K562 (cell line): Measurements from ENCODE around the gene CLEC3B. TPM values are rescaled to one million over a fixed set of nuclear protein-coding genes. Genes with fewer than 3 reads are reported as not detected.

Source experiments
- ASH1L ChIP-seq: fragments of 450-650 bp; IDR thresholded peaks from 2 replicates; pipeline ENCODE4 v1.6.1; 2018; ENCODE audit warnings: borderline replicate concordance, mild to moderate bottlenecking, low read depth; ENCODE audit not compliant: partially characterized antibody
- ATF1 ChIP-seq, 2 experiments: fragments of 450-650 bp in 1 of 2; IDR thresholded peaks; 2 replicates each; pipeline ENCODE4 v1.6.1; 2016; ENCODE audit warnings: missing compliant biosample characterization in 1 of 2, missing genetic modification characterization in 1 of 2
- CC2D1A ChIP-seq: fragments of 450-650 bp; IDR thresholded peaks from 2 replicates; pipeline ENCODE4 v1.6.1; 2017; ENCODE audit warnings: mild to moderate bottlenecking
- CCAR2 ChIP-seq: fragments of 200-400 bp; formaldehyde crosslinking; IDR thresholded peaks from 2 replicates; pipeline ENCODE4 v1.6.1; 2017; ENCODE audit warnings: mild to moderate bottlenecking, low read depth, low read length
- E2F3 ChIP-seq: fragments of 250-450 bp; sonication (Bioruptor Pico); IDR thresholded peaks from 2 replicates; pipeline ENCODE4 v1.4.0; 2020; ENCODE audit warnings: mild to moderate bottlenecking
- ELF2 ChIP-seq: fragments of 250-450 bp; sonication (Bioruptor Pico); IDR thresholded peaks from 2 replicates; pipeline ENCODE4 v1.5.0; 2021; ENCODE audit warnings: mild to moderate bottlenecking
- EZH2 ChIP-seq: IDR thresholded peaks from 2 replicates; pipeline ENCODE4 v1.6.1; 2012; ENCODE audit warnings: low read depth, mild to moderate bottlenecking, inconsistent platforms, low read length, borderline replicate concordance
- FOS ChIP-seq: IDR thresholded peaks from 3 replicates; pipeline ENCODE4 v1.6.1; 2011; ENCODE audit not compliant: insufficient read length; ENCODE audit errors: extremely low read depth
- GABPB2 ChIP-seq: fragments of 250-450 bp; sonication (Bioruptor Pico); conservative IDR thresholded peaks from 2 replicates; pipeline ENCODE4 v1.5.1; 2021; ENCODE audit warnings: mild to moderate bottlenecking
- GATAD2B ChIP-seq: fragments of 450-650 bp; IDR thresholded peaks from 2 replicates; pipeline ENCODE4 v1.6.1; 2017; ENCODE audit warnings: mild to moderate bottlenecking, borderline replicate concordance
- NR1H2 ChIP-seq: sonication (generic); formaldehyde crosslinking; IDR thresholded peaks from 2 replicates; pipeline ENCODE4 v1.4.0; 2020; ENCODE audit warnings: mild to moderate bottlenecking, missing genetic modification reagents
- NR2F6 ChIP-seq: fragments of 450-650 bp; formaldehyde crosslinking; IDR thresholded peaks from 2 replicates; pipeline ENCODE4 v1.4.0; 2020; ENCODE audit warnings: mild to moderate bottlenecking
- SMARCA4 ChIP-seq: fragments of 450-650 bp; IDR thresholded peaks from 2 replicates; pipeline ENCODE4 v1.6.1; 2016
- XRCC4 ChIP-seq: IDR thresholded peaks from one replicate; pipeline ENCODE4 v1.6.1; 2011; ENCODE audit not compliant: insufficient read depth, insufficient read length; ENCODE audit errors: extremely low read depth
- ZNF184 ChIP-seq: sonication (generic); formaldehyde crosslinking; IDR thresholded peaks from 2 replicates; pipeline ENCODE4 v1.5.0; 2020; ENCODE audit warnings: missing genetic modification reagents
- polyA plus RNA-seq, 8 experiments: library from polyadenylated mRNA; depleted of rRNA in 4 of 8; stranded (reverse) in 5 of 8; unstranded in 3 of 8; fragments of >200 nt; fragmentation: Nextera tagmentation in 2 of 8; fragmentation: Illumina TruSeq in 1 of 8; extraction: Ambion mirVana in 2 of 8; extraction: Trizol in 1 of 8; gene quantifications; 2 replicates each; pipeline versions ENCODE4 v1.2.1 to v1.2.3, GENCODE V29; 2011 to 2014; ENCODE audit warnings: inconsistent platforms in 1 of 8, missing spikeins in 1 of 8
- total RNA-seq, 7 experiments: library from RNA; depleted of rRNA in 6 of 7; stranded (reverse); fragments of >200 nt in 6 of 7; fragmentation: Illumina TruSeq in 2 of 7; extraction: Trizol in 2 of 7; gene quantifications; 2 replicates each; pipeline versions ENCODE4 v1.2.1 to v1.2.3, GENCODE V29; 2011 to 2021; ENCODE audit warnings: low replicate concordance in 1 of 7
- TF ChIP-seq, protein P1 (sequence below), 2 experiments: fragments of 450-650 bp in 1 of 2; IDR thresholded peaks; 2 replicates each; pipeline ENCODE4 v1.6.1; 2011 to 2017; ENCODE audit warnings: low read depth in 2 of 2, antibody characterized with exemption in 1 of 2, borderline replicate concordance in 1 of 2, low read length in 1 of 2, mild to moderate bottlenecking in 1 of 2, mixed read lengths in 1 of 2; ENCODE audit not compliant: control insufficient read depth in 1 of 2
- TF ChIP-seq, protein P2 (sequence below): fragments of 450-650 bp; IDR thresholded peaks from 2 replicates; pipeline ENCODE4 v1.6.1; 2014; ENCODE audit warnings: low read depth, mild to moderate bottlenecking, moderate library complexity, borderline replicate concordance

The CLEC3B gene
- total and polyA plus RNA-seq, 9 of the 15 experiments (the other 6 are each of a cell fraction or from before 2014, with no cell fraction given) = not detected

DNA sequence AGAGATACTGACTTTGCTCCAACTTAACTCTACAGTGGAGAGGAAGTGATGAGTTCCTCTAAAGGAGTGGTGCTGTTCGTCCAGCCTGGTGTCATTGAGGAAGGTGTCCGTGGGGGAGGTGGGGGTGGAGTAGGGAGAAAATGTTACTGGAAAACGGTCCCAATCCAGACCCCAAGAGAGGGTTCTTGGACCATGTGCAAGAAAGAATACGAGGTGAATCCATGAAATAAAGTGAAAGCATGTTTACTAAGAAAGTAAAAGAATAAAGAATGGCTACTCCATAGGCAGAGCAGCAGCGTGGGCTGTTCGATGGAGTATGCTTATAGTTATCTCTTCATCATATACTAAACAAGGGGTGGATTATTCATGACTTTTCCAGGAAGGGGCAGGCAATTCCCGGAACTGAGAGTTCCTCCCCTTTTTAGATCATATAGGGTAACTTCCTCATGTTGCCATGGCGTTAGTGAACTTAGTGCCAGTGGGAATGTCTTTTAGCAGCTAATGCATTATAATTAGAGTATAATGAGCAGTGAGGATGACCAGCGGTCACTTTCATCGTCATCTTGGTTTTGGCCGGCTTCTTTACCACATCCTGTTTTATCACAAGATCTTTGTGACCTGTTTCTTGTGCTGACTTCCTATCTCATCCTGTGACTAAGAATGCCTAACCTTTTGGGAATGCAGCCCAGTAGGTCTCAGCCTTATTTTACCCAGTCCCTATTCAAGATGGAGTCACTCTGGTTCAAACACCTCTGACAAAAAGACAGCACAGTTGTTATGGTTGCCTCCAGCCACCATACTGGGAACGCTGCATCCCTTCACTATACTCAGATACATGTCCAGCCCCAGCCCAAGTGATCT is 38.6 kb downstream of the CLEC3B start (continued):
- TF ChIP-seq, protein P1, sequence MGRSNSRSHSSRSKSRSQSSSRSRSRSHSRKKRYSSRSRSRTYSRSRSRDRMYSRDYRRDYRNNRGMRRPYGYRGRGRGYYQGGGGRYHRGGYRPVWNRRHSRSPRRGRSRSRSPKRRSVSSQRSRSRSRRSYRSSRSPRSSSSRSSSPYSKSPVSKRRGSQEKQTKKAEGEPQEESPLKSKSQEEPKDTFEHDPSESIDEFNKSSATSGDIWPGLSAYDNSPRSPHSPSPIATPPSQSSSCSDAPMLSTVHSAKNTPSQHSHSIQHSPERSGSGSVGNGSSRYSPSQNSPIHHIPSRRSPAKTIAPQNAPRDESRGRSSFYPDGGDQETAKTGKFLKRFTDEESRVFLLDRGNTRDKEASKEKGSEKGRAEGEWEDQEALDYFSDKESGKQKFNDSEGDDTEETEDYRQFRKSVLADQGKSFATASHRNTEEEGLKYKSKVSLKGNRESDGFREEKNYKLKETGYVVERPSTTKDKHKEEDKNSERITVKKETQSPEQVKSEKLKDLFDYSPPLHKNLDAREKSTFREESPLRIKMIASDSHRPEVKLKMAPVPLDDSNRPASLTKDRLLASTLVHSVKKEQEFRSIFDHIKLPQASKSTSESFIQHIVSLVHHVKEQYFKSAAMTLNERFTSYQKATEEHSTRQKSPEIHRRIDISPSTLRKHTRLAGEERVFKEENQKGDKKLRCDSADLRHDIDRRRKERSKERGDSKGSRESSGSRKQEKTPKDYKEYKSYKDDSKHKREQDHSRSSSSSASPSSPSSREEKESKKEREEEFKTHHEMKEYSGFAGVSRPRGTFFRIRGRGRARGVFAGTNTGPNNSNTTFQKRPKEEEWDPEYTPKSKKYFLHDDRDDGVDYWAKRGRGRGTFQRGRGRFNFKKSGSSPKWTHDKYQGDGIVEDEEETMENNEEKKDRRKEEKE (IDR thresholded peaks at IDR 0.05; ENCODE audit: borderline replicate concordance in 1 of 2, control insufficient read depth in 1 of 2, low read depth in 2 of 2, low read length in 1 of 2) = 0 out of 4 replicates have a peak, but pooled peaks of 1 of the 2 experiments have one; percentile 65
- TF ChIP-seq ELF2 (CRISPR knock-in tag) = peak; percentile 100
- peak; percentile 91 for TF ChIP-seq SMARCA4
- TF ChIP-seq ZNF184 = no peak
- TF ChIP-seq EZH2 = no peak
- no peak for TF ChIP-seq GATAD2B
- TF ChIP-seq, protein P2, sequence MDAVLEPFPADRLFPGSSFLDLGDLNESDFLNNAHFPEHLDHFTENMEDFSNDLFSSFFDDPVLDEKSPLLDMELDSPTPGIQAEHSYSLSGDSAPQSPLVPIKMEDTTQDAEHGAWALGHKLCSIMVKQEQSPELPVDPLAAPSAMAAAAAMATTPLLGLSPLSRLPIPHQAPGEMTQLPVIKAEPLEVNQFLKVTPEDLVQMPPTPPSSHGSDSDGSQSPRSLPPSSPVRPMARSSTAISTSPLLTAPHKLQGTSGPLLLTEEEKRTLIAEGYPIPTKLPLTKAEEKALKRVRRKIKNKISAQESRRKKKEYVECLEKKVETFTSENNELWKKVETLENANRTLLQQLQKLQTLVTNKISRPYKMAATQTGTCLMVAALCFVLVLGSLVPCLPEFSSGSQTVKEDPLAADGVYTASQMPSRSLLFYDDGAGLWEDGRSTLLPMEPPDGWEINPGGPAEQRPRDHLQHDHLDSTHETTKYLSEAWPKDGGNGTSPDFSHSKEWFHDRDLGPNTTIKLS = 0 out of 2 replicates have a peak, but pooled peaks have one; percentile 69
- no peak for TF ChIP-seq ATF1 (CRISPR knock-in tag; IDR thresholded peaks at IDR 0.05)
- peak; percentile 98 for TF ChIP-seq ATF1 (tag; IDR thresholded peaks at IDR 0.05)
- TF ChIP-seq GABPB2 (CRISPR knock-in tag) = peak; percentile 99
- no peak for TF ChIP-seq CCAR2
- no peak for TF ChIP-seq NR1H2 (CRISPR knock-in tag)
- TF ChIP-seq XRCC4 = no peak
- TF ChIP-seq FOS = no peak
- peak; percentile 95 for TF ChIP-seq CC2D1A
- peak; percentile 100 for TF ChIP-seq NR2F6
- no peak for TF ChIP-seq ASH1L
- TF ChIP-seq E2F3 (CRISPR knock-in tag) = peak; percentile 100
